HG03175 (cell line): ENCODE measurements around the gene P2RY4.
"Not testable (repeated sequence)": the region's sequence is repeated elsewhere in the genome, so short reads cannot be mapped to it uniquely, and the experiment has no call there.

Source experiments
- ATAC-seq: cut with Tn5 transposase; IDR thresholded peaks from one replicate; pipeline ENCODE4 v1.9.1; 2021; ENCODE audit warnings: mild to moderate bottlenecking, moderate library complexity; ENCODE audit not compliant: unreplicated experiment

P2RY4 gene

DNA sequence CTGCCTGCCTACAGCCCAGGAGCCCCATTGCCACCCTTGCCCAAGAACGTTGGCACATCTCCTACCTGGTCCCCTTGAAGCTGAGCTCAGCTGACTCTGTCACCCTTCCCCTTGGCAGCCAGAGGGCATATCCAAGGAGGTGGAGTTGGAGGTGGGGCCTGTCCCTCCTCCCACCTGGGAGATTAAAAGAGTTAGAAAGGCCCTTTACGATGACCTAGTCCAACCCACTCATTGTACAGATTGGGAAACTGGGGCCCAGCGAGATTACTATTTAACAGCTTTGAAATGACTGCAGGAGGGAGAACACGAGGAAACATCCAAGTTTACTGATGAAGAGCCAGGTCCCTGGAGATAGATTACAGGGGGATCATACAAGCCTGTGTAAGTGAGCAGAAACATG lies at the start of gene P2RY4:
Gene P2RY4 (minus strand): TSS at position 101 of the 400 bp plus-strand sequence. CDS start 580 bp downstream, outside the sequence.
- ATAC-seq = no peak

DNA sequence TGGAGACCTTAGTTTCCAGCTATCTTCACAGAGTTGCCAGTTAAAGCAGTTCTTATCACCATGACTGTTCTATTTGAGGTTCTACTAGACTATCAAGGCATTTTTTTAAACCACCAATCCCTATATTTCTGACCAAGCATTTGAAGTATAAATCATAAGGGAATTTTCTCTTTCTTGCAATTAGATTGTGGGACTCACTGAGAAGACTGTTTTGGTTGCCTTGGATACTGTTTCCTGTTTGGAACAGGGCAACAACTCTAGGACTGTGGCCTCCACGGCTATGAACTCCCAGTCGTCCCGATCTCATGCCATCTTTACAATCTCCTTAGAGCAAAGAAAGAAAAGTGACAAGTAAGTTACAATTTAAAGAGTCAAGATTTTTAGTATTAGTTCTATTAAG lies 41.7 kb upstream of the P2RY4 start:
- no peak for ATAC-seq

DNA sequence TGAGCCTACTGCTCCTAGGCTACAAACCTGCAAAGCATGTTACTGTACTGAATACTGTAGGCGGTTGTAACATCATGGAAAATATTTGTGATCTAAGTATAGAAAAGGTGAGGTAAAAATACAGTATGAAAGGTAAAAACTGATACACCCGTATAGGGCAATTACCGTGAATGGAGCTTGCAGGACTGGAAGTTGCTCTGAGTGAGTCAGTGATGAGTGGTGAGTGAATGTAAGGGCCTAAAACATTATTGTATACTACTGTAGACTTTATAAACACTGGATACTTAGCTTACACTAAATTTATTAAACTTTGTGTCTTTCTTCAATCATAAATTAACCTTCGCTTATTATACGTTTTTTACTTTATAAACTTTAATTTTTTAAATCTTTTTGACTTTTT lies 33.6 kb upstream of the P2RY4 start:
- ATAC-seq = no peak

DNA sequence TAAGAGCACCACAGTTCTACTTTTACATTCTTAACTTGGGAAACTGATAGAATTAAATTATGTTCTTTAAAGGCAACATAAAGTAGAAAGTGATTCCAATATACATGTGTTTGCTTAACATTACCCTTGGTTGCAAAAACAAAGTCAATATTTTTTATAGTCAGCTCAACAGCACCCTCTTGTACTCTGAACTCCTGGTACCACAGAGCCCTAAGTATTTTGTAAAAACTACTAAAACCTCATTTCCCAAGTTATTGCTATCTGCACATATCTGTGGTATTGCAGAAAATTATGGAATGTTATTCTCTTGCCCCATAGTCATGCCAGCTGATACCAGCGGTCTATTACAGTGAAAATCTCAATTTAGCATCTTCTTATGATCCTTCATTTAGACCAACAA lies 32.8 kb upstream of the P2RY4 start:
- no peak for ATAC-seq

GRCh38 chrX:70289793-70290770 lies 30.1 kb upstream of the P2RY4 start, which contains the start of the genes KIF4A and PDZD11:
Gene KIF4A (plus strand): TSS chrX:70290104. CDS start chrX:70290459, 355 bp downstream.
Gene PDZD11 (minus strand): TSS chrX:70289927. CDS start chrX:70289341, 586 bp downstream.
- ATAC-seq = peak; percentile 96

DNA sequence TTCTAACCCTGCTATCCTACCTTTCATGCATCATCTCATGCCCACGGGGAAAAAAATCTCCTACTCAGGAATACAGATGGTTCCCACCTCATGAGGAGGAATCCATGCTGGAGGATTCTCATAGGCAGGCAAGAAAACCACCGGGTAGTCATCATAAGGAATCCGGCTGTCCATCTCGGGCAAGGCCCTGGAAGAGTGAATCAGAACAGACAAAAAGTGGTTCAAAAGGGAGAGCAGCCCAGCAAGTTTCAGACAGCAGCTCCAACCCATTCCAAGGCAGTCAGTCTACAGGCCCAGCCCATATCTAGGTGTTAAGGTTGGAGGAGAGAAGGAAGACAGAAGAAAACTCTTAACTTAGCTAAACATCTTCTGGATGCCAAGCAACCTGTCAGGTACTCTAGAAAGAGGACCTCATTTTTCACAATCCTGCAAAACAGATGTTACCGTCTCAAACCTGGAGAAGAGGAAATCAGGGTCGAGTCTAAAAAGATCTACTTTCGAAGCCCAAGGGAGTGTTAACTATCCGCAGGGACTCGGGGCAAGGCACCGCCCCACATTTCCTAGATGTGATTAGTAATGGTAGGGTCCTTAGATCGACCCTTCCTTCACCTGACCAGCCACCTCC lies 29.3 kb upstream of the P2RY4 start:
- ATAC-seq = peak; percentile 4

- ATAC-seq = no peak
Measured at GRCh38 chrX:70281951-70282350, 21.9 kb upstream of the P2RY4 start, which contains the start of gene RAB41. Gene RAB41 (plus strand): TSS chrX:70282172. CDS start chrX:70282218, 46 bp downstream.

DNA sequence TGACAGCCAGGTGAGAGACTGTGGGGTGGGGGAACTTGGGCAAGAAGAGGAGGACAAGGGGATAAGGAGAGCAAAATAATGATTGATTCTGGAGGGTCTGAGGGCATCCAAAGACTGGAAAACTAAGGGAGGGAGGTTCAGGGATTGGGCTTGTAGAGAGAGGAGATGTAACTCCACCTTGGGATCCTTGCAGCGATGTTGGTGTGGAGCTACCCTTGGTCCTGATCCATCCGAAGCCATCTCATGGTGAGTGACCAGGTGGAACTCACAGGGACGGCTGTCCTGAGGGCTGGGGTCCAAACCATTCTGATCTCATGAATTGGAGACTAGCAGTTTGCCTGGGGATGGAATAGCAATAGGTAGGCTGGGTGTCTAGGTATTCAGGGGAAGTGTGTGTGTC lies 20.6 kb upstream of the P2RY4 start:
- ATAC-seq = no peak

DNA sequence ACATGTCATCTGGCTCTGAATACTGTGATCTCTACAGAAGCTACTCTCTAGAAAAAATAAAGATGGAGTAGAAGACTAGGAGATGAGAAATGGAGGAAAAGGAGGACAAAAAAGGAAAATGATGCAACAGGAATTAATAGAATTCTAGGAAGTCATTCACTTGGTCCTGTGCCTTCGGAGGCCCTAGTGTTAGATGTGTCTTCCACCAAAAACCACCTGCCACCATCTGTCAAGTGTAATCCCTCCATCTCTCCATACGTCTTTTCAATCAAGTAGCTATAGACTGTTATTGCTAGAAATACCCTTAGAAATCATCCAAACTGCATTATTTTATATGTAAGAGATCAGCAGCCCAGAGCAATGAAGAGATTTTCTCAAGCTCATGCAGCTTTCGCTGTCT lies 19.1 kb upstream of the P2RY4 start:
- no peak for ATAC-seq

GRCh38 chrX:70274029-70274428 lies 14.0 kb upstream of the P2RY4 start:
- not testable (repeated sequence) for ATAC-seq

- no peak for ATAC-seq
Measured at GRCh38 chrX:70268034-70268433, 8.0 kb upstream of the P2RY4 start, which contains the start of gene ARR3. Gene ARR3 (plus strand): TSS chrX:70268334. CDS start chrX:70269386, 1,052 bp downstream.

- no peak for ATAC-seq
Measured at GRCh38 chrX:70264784-70265183, 4.8 kb upstream of the P2RY4 start.

- ATAC-seq = no peak
Measured at GRCh38 chrX:70262952-70263567, 3.1 kb upstream of the P2RY4 start.

- ATAC-seq = no peak
Measured at GRCh38 chrX:70257423-70258288, 2.3 kb downstream of the P2RY4 start.

GRCh38 chrX:70255452-70255851 lies 4.6 kb downstream of the P2RY4 start:
- ATAC-seq = no peak

- ATAC-seq = no peak
Measured at GRCh38 chrX:70254909-70255308, 5.1 kb downstream of the P2RY4 start.

- no peak for ATAC-seq
Measured at GRCh38 chrX:70254063-70254400, 6.0 kb downstream of the P2RY4 start.

DNA sequence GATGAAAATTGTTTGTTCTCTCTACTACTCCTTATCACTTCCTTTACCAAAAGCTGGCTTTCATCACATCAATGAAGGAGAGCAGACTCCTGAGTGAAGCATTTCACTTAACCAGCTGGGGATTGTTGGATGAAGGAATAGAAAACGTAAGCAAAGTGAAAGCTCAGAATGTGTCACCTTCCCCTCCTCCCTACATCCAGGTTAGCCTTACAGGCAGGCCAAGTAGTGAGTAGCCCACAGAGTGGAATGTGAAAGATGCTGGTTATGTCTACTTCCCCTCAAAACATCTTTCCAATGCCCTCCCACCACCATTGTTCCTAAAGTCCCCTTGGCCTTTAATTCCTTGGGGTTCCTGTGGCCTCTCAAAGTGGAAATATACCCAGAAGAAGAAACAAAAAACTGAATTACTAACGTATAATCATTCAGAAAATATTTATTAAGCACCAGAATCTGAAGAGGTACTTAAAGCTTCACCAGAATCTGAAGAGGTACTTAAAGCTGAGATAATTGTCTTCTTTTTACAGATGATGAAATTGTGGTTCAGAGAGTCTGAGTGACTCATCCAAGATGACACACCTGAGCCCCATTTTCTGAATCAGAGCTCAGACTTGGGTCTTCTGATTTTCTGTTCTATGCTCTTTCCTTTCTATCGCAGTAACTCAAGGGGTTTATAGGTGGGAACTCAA lies 6.5 kb downstream of the P2RY4 start:
- ATAC-seq = no peak

DNA sequence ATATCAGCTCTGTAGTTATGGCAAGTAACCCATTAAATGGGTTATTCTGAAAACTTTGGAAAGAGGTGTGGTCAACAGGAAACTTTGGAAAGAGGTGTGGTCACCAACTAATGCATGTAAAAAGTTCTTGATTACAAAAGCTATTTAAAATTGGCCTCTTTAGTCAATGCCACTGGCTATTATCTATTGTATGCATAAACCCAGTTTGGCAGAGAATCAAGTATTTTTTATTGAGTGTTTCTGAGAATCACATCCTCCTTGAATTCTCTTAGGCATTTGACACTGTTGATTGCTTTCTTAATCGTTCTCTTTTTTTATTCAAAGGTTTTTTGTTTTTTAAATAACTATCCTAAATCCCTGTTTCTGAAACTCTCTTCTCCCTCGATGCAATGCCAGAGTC lies 7.5 kb downstream of the P2RY4 start:
- ATAC-seq = no peak

- no peak for ATAC-seq
Measured at GRCh38 chrX:70247252-70247651, 12.8 kb downstream of the P2RY4 start.
